AG09309 (cell line): ENCODE measurements around the gene EMILIN2.
A peak's percentile ranks its signal among the peaks of the same experiment; 100 is the strongest.
"Not testable (repeated sequence)": the region's sequence is repeated elsewhere in the genome, so short reads cannot be mapped to it uniquely, and the experiment has no call there.

Experiments
- DNase-seq: peaks from one replicate; pipeline ENCODE4 v3.0.0-alpha.2; 2010; ENCODE audit warnings: low read depth
- H3K4me3 ChIP-seq: 2 replicates; pipeline ENCODE4 v1.5.1; 2011; ENCODE audit warnings: mild to moderate bottlenecking, low read depth, low read length, moderate library complexity; ENCODE audit not compliant: control insufficient read depth
- TF ChIP-seq, protein P1 (sequence below): IDR thresholded peaks from 2 replicates; pipeline ENCODE4 v1.5.1; 2011; ENCODE audit warnings: mild to moderate bottlenecking, low read depth, low read length, inconsistent platforms; ENCODE audit not compliant: insufficient read depth, control insufficient read depth; ENCODE audit errors: missing control alignments

EMILIN2 gene

DNA sequence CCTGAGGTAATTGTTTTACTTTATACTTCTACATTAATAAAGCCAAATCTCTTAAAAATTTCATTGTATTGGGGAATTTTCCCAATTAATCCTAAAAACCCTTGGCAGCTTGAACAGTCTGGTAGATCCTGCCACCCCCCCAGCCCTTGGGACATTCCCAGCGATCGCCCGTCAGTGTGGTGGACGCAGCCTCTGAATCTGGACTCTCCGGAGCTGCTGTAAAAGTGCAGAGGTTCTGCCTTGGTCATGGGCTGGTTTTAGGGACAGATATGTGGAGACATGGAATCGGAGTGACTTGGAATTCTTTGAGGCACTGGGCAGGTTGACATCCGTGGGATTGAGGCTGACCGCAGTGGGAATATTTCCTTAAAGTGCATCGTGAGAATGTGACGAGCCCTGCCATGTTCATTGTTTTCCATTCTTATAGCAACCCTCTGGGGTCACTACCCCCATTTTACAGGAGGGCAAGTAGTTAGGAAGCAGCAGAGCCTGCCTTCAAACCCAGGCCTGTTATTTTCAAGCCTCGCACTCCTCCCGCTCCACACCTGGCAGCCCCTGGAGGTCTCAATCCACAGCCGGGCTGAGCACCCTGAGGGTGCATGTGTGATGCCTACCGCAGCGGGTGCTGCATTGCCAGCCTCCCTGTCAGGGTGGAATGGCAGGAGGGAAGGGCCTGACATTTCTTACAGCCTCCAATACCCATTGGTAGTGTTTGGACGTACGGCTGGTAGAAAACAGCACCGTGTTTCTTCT is 6.5 kb downstream of the EMILIN2 start:
- TF ChIP-seq, protein P1, sequence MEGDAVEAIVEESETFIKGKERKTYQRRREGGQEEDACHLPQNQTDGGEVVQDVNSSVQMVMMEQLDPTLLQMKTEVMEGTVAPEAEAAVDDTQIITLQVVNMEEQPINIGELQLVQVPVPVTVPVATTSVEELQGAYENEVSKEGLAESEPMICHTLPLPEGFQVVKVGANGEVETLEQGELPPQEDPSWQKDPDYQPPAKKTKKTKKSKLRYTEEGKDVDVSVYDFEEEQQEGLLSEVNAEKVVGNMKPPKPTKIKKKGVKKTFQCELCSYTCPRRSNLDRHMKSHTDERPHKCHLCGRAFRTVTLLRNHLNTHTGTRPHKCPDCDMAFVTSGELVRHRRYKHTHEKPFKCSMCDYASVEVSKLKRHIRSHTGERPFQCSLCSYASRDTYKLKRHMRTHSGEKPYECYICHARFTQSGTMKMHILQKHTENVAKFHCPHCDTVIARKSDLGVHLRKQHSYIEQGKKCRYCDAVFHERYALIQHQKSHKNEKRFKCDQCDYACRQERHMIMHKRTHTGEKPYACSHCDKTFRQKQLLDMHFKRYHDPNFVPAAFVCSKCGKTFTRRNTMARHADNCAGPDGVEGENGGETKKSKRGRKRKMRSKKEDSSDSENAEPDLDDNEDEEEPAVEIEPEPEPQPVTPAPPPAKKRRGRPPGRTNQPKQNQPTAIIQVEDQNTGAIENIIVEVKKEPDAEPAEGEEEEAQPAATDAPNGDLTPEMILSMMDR: no peak
- DNase-seq: no peak
- no peak overlapping the region for H3K4me3 ChIP-seq

- TF ChIP-seq, protein P1: no peak
- no peak overlapping the region for H3K4me3 ChIP-seq
- no peak for DNase-seq
Observed at GRCh38 chr18:2853926-2854664, 7.3 kb downstream of the EMILIN2 start.

DNA sequence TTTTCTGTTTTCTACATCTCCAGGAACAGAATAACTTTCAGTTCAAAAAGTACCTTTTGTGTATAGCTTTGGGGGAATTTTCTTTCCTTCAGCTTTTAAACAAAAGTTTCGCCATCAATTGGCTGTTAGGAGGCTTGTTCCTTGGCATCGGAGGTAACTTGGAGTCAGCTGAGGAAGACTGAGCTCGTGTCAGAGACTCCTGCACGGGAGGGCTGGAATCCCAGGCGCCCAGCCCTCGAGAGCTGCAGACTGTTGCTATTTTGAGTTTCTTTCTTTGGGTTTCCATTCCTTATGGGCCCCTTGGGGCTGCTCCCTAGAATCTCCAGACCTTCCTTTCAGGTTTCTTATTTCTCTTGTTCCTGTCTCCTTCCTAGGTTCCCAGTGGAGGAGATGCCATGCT is 8.1 kb downstream of the EMILIN2 start:
- TF ChIP-seq, protein P1: no peak
- DNase-seq: no peak
- no peak overlapping the region for H3K4me3 ChIP-seq

- TF ChIP-seq, protein P1: no peak
- H3K4me3 ChIP-seq: no peak overlapping the region
- no peak for DNase-seq
Observed at GRCh38 chr18:2855560-2856350, 8.9 kb downstream of the EMILIN2 start.

GRCh38 chr18:2856547-2857170 is 9.9 kb downstream of the EMILIN2 start:
- H3K4me3 ChIP-seq: no peak overlapping the region
- TF ChIP-seq, protein P1: no peak
- no peak for DNase-seq

- DNase-seq: peak; percentile 92
- TF ChIP-seq, protein P1: no peak
- no peak overlapping the region for H3K4me3 ChIP-seq
Observed at GRCh38 chr18:2857491-2858131, 10.8 kb downstream of the EMILIN2 start.

GRCh38 chr18:2860397-2860796 is 13.6 kb downstream of the EMILIN2 start:
- not testable (repeated sequence) for H3K4me3 ChIP-seq, DNase-seq

- H3K4me3 ChIP-seq, DNase-seq: not testable (repeated sequence)
Observed at GRCh38 chr18:2863997-2864396, 17.2 kb downstream of the EMILIN2 start.

GRCh38 chr18:2866465-2866864 is 19.7 kb downstream of the EMILIN2 start:
- not testable (repeated sequence) for DNase-seq, H3K4me3 ChIP-seq
